OCI-LY1 (cell line): ENCODE measurements around the gene ADD1.

ENCODE experiments used
- CTCF ChIP-seq: fragments of 200-600 bp; sonication (generic), shearing (Covaris generic); IDR thresholded peaks from 2 replicates; pipeline ENCODE4 v1.5.1; 2017; ENCODE audit warnings: mild to moderate bottlenecking, antibody characterized with exemption, low read length, moderate library complexity, mixed read lengths
- EZH2 ChIP-seq: fragments of 200-600 bp; sonication (generic), shearing (Covaris generic); IDR thresholded peaks from 2 replicates; pipeline ENCODE4 v1.8.0; 2017; ENCODE audit warnings: borderline replicate concordance, mixed run types, mild to moderate bottlenecking, antibody characterized with exemption, low read length, moderate library complexity, mixed read lengths

DNA sequence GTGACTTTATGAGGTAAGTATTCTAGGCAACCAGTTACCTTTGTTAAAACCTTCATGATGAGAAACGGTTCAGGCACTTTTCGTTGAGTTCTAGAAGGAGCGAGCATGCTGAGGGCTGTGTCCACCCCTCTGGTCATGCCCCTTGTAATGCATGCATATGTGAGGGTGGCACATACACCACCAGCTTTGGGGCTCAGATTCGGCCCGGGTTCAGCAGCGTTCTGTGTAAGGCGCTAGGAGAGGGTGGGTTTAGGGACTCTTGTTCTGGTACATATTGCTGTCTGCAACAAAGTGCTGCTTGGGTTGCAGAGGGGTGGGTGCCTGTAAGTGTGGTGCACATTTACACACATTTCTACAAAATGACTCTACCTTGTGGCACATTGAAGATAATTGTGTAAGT is 65.0 kb downstream of the ADD1 start:
- TF ChIP-seq CTCF (no peak), EZH2 (no peak)
